Right forelimb (tissue), 1 donor: ENCODE results near the gene SCAP.
"Not testable (repeated sequence)": the region's sequence is repeated elsewhere in the genome, so short reads cannot be mapped to it uniquely, and the experiment has no call there.

ENCODE experiments used
- DNase-seq: peaks from one replicate; pipeline ENCODE4 v3.0.0-alpha.2; 2018

The SCAP gene

DNA sequence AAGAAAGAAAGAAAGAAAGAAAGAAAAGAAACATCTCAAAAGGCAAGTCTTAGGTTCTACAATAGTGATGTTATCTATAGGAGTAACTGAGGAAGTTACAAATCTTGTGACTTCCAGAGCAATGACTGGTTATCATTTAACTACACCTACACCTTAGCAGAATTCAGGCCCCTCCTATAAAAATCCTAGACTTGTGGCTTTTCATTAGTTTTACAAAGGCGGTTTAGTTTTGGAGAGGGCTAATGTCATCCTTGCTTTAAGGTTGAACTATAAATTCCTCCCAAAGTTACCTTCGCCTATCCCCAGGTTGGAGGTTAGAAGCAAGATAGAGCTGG lies 4.1 kb upstream of the SCAP start:
- DNase-seq: no peak

DNA sequence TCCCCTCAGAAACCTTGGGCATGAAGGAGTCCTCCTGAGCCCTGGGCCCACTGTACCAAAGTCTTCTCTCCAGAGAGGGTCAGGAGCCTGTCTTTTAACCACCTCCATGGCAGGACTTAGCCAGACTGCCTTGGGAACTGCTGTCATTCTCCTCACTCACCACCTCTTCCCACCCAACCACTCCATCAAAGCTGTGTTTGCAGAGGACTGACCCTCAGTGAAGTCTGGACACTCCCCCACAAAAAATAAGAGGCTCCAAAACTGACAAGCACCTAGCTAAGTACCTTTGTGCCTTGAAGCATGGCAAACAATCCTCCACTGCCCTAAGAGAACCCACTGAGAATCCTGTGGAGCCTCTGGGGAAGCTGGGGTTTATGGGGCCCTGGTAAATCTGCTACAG lies 2.3 kb upstream of the SCAP start:
- no peak for DNase-seq

DNA sequence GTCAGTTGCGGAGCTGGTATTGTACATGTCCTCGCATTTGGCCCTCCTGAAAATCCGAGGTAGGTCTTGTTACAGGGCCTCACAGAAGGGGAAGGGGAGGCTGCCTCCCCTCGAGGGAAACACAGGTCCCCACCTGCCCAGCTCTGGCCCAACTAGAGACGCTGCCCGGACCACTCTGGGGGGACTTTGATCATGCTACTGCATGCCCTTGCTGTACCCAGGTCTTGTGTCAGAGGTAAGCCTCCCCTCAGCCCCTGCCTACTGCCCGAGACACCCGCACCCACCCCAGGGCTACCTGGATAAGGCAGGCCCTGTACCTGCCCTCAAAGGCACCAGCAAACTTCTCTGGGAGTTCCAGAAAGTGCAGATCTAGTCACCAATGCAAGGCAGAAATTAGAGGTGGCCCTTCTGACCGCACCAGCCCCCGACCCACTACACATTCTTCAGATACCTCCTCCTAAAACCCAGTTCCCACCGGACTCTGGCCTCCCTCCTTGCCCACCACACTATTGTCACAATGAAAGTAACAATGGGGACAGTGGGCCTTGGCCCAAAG lies 981 bp upstream of the SCAP start:
- DNase-seq: no peak

DNA sequence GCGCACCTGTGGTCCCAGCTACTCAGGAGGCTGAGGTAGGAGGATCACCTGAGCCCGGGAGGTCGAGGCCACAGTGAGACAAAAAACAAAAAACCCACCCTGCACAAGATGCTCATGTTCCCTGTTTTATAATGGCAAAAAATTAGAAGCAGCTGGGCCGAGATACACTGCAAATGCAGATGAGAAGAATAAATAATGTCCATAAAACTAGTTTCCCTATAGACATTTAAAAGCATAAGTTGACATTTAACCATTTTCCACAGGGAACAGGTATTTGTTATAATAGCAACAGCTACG lies 537 bp upstream of the SCAP start:
- no peak for DNase-seq

DNA sequence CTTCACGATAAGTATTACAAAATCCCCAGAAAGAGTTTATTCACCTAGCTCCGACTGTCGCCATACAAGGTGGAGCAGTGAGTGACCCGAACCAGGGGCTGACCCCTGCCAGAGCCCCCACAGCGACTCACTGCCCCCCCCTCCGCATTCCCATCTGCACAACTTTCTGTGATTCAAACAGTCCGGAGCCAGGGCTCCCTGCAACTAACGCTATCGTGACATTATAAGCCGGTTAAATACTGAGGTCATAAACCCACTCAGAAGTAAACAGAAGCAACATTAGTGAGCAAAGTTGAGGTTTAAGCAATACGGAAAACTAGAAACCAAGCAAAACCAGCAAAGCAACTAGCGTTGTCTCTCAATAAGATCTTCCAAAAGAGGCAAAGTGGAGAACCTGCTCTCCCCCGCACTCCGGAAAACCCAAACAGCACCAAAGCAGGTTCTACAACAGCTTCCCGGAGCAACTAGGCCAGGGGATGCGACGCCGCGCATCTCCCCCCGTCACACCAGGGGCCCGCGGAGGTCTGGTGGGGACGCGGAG lies 642 bp downstream of the SCAP start:
- no peak for DNase-seq

DNA sequence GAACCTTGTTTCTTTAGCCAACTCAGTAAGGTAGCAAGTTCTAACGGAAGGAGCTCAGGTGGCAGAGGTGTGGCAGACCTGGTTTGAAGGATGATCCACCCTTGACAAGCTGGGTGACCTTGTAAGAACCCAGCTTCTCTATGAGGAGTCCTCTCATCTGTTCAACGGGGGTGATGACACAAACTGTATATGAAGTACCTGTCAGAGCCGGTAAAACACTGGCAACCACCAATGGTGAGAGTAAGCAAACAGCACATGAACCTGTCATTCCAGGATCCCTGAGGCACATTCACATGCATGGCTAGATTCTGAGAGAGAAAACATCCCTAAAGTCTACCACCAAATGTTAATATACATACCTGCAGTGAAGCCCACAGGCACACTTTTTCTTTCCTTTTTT lies 2.4 kb downstream of the SCAP start:
- DNase-seq: no peak

DNA sequence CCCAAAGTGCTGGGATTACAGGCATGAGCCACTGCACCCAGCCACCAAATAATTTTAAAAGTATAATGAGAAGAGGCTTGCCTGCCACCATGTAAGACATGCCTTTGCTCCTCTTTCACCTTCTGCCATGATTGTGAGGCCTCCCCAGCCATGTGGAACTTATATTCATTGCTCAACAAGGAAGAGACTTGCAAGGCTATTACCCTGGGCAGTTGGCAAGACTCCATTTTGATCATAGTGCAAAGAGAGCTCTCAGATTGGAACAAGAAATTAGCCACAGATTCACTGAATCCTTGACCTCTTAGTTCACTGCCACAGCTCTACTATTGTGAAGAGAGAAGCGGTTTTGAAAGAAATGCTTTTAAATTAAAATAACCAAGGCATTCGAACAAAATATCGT lies 6.1 kb downstream of the SCAP start:
- DNase-seq: no peak

DNA sequence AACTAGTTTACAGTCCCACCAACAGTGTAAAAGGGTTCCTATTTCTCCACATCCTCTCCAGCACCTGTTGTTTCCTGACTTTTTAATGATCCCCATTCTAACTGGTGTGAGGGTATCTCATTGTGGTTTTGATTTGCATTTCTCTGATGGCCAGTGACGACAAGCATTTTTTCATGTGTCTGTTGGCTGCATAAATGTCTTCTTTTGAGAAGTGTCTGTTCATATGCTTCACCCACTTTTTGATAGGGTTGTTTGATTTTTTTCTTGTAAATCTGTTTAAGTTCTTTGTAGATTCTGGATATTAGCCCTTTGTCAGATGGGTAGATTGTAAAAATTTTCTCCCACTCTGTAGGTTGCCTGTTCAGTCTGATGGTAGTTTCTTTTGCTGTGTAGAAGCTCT lies 7.4 kb downstream of the SCAP start:
- not testable (repeated sequence) for DNase-seq

DNA sequence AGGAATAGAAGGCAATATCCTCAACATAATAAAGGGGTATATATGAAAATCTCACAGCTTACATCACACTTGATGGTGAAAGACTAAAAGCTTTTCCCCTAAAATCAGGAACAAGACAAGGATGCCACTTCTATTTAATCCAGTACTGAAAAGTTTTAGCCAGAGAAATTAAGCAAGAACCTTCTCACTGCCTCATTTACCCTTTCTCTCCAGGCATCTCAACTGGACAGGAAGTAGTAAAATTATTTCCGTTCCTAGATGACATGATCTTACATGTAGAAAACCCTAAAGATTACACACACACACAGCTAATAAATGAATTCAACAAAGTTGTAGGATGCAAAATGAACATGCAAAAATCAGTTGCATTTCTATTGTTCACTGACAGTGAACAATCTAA lies 11.2 kb downstream of the SCAP start:
- no peak for DNase-seq

DNA sequence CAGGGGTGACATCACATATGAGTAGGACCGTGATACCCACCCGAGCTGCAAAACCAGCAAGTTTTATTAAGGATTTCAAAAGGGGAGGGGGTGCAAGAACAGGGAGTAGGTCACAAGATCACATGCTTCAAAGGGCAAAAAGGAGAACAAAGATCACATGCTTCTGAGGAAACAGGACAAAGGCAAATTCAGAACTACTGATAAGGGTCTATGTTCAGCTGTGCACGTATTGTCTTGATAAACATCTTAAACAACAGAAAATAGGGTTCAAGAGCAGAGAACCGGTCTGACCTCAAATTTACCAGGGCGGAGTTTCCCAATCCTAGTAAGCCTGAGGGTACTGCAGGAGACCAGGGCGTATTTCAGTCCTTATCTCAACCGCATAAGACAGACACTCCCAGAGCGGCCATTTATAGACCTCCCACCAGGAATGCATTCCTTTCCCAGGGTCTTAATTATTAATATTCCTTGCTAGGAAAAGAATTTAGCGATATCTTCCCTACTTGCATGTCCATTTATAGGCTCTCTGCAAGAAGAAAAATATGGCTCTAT lies 16.1 kb downstream of the SCAP start:
- not testable (repeated sequence) for DNase-seq

DNA sequence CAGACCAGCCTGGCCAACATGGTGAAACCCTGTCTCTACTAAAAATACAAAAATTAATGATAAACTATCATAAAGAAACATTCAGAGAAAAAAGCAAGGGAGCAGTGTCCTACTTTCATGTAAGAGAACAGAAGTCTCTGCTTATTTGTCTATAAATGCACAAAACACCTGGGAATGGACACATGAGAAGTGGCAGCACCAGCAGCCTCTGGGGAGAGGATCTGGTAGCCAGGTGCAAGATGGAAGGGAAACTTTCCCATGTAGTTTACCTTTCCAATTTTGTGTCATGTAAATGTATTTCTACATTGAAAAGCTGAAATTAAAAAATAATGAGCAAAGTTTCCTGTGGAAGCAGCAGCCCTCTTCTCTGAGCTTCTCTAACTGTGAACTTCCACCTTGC lies 18.8 kb downstream of the SCAP start:
- no peak for DNase-seq

DNA sequence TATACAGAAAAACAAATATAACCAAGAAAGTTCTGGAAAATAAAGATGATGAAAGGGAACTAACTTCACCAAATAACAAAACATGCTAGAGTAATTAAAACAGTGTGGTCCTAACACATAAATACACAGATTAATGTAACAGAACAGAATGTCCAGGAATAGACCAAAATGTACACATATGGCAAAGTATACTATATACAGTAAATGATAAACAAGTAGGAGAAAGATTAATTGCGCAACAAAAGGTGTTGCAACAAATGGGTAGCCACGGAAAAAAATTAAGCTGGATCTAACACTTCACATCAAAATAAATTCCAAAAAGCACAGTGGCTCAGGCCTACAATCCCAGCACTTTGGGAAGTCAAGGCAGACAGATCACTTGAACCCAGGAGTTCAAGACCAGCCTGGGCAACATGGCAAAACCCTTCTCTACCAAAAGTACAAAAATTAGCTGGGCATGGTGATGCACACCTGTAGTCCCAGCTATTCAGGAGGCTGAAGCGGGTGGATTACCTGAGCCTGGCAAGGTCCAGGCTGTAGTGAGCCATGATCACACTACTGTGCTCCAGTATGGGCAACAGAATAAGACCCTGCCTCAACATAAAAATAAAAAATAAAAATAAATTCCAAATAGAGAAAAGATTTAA lies 19.8 kb downstream of the SCAP start:
- DNase-seq: no peak

DNA sequence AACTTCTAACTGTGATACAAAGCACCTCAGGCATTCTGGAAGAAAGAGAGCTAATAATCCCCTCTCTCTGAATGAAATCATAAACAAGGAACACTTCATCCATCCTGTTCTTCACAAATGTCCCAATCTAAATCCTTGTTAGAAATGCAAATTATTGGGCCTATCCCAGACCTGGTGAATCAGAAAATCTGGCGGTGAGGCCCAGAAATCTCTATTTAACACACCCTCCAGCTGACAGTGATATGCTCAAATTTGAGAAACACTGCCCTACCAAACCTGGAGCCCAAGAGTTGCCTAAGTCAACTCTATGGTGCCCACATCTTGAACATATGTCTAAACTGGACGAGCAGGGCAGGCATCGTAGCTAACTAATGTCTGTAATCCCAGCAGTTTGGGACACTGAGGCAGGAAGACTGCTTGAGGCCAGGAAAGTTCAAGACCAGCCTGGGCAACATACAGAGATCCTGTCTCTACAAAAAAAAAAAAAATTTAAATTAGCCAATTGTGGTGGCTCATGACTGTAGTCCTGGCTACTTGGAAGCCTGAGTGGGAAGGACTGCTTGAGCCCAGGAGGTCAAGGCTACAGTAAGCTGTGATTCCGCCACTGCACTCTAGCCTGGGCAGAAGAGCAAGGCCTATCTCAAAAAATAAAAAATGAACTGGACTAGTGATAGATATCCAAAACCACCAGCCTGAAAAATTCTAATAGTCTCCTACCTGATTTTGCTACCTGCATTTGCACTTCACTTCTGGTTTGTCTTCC lies 23.1 kb downstream of the SCAP start:
- no peak for DNase-seq

DNA sequence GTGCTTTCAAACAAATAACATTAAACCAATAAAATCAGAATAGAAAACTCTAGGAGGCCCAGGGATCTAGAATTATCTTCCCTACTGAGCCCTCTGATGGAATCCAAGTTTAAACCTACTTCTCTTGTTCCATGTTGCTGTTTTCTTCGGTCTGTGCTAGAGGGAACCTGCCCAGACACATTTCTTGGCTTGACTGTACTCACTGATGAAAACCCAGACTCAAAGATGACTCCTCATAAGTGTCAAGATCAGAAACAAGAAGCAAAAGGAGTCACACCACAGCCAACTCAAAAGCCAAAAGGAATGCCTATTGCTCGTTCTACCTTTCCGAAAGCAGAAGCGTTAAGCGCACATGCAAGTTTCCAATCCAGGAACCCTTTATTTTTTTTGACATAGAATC lies 31.6 kb downstream of the SCAP start:
- no peak for DNase-seq

DNA sequence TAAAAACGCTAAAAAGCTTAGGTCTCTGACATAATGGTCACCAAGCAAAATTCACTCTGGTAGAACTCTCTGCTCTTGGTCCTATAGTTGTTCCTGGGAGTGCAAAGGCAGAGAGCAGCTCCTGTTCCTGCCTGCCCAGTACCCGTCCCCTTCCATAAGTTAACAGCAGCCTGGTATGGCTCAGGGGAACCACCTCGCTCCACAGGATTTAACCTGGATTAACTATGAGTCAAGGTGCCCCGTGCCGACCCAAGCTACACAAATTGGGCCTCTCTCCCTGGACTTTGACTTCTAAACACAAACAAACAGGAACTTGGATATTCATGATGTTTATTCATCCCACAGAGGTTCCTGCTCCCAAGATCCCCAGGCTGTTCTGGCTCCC lies 32.1 kb downstream of the SCAP start:
- no peak for DNase-seq

DNA sequence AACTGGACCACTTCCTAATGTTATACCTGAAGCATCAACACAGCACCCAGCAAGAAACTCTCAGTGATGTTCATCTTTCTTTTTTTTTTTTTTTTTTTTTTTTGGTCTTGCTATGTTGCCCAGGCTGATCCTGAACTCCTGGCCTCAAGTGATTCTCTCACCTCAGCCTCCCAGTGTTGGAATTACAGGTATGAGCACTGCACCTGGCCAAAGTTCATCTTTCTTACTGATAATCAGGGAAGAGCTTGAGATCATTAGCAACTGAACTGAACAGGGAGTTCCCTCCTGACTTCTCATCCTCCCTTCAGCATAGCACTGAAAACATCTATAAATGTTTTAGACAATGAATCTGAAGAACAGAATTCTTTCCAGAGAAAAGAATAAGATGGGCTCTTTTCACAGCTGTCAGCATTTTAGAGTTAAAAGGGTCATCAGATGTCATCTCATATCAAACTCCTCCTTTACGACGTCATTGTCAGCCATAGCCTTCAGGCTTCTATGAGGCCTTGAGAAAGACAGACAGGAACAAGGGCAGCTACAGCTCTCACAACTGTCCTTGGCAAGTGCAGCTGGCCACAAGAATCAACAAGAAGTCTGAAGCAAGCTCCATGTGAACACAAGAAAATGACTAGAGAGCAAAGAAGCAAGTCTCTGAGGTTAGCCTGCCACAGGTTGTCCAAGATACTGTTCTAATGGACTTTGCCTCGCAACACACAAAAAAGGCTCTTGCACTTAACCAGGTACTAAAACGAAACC lies 33.8 kb downstream of the SCAP start:
- no peak for DNase-seq

DNA sequence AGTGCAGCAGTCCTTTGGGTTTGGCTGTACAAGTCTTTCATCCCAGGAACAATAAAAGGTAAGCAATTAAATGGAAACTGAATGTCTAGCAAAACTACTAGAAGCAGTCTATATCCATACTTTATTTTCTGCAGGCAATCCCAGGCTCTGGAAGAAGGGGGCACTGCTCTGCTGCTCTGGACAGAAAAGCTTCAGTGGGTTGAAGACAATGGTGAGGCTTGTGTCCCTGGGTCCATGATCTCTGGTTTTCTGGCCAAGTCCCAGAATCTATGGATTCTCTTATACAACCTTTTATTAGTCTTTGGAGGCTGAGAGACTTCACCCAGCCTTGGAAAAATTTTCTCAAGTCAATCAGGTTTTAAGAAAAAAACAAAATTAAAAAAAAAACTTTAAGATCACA lies 35.6 kb downstream of the SCAP start:
- DNase-seq: no peak

DNA sequence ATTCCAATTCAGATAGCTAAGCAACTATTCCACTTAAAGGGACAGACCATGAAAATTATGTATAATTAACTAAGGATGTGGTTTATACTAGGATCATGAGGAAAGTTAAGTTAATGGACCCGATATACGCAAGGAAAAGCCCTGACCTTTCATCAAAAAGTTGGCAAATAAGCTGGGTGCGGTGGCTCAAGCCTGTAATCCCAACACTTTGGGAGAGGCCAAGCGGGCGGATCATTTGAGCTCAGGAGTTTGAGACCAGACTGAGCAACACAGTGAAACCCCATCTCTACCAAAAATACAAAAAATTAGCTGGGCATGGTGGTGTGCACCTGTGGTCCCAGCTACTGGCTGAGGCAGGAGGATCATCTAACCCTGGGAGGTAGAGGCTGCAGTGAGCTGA lies 39.6 kb downstream of the SCAP start:
- DNase-seq: no peak

DNA sequence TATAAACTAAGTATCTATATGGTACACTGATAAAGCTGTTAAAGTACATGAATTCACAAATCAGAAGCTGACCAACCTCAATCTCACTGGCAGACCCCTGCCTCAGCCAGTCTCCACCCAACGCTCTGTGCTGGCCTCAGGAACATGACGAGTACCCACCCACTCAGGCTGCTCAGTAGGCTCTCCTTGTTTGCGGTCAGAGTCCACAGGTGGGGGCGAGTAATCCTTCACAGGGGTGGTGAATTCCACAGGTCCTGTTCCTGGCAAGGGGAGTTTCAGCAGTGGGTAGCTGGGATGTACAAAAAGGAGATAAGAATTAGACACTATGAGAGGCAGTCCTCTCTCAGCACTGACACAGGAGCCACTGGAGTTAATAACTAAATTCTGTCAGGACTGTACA lies 40.9 kb downstream of the SCAP start:
- no peak for DNase-seq

DNA sequence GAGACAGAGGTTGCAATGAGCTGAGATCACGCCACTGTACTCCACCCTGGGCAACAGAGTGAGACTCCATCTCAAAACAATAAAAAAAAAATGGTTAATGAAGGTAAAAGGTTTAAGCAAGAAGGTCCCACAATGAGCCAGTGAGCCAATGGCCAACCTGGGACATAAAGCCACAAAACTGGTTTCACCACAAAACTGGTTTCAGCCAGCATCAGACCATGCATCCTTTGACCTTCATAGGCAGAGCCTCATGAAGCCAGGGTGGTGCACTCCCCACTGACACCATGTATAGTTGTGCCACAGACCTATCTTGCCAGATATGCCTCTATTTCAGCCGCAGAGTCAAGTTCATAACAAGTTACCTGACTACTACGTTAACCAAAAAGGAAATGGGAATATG lies 41.9 kb downstream of the SCAP start:
- DNase-seq: no peak

DNA sequence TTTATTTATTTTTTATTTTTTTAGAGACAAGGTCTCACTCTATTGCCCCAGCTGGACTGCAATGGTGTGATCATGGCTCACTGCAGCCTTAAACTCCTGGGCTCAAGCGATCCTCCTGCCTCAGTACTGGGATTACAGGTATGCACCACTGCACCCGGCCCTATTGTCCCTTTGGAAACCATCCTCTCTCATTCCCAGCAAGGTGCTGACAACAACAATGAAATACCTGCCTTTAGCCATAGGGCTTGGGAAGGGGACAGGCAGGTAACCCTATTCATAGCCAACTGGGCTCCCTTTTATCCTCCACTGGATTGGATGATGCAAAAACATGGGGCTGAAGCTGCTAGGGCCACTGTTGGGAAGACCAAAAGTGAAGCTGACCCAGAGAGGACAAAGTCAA lies 43.1 kb downstream of the SCAP start:
- no peak for DNase-seq

DNA sequence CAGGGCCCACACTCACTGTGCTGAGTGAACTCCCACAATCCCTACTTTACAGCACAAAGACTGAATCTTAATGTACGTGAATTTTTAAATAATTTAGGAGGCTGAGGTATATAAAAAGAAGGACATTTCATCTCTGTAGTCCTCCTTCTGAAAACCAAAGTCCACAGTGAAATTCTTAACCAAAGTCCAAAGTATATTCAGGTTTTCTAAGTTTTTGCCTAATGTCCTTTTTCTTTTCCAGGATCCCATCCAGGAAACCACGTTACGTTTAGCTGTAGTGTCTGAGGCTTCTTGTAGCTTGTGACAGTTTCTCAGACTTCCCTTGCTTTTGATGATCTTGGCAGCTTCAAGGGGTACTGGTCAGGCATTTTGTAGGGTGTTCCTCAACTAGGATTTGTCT lies 44.5 kb downstream of the SCAP start:
- no peak for DNase-seq

DNA sequence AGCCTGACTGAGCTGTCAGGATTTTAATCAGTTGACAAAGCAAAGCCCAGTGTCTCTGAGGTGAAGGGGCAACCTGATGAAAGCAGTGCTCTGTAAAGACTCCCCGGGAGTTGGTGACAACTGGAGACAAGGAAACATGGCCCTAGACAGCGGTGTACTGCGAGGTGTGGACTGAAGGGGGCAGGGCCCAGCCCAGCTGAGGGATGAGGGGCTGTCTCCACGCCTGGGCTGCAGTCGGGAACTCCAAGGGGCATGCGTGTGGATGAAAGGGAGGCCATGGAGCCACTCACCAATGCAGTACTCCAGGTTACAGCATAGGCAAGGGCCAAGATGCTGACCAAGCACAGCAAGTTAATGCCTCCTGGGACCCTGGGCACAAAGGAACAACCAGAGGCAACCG lies 45.1 kb downstream of the SCAP start:
- peak; percentile 15 for DNase-seq
